Gastroesophageal sphincter (tissue), 2 donors: ENCODE results near the gene USP32.
"Not testable (repeated sequence)": the region's sequence is repeated elsewhere in the genome, so short reads cannot be mapped to it uniquely, and the experiment has no call there.

Experiments
- EP300 ChIP-seq: sonication (generic); formaldehyde crosslinking; IDR thresholded peaks from one replicate; pipeline ENCODE4 v1.6.1; 2017; ENCODE audit warnings: antibody characterized with exemption, mild to moderate bottlenecking
- POLR2AphosphoS5 ChIP-seq: sonication (generic); formaldehyde crosslinking; IDR thresholded peaks from one replicate; pipeline ENCODE4 v1.6.1; 2017; ENCODE audit warnings: antibody characterized with exemption

DNA sequence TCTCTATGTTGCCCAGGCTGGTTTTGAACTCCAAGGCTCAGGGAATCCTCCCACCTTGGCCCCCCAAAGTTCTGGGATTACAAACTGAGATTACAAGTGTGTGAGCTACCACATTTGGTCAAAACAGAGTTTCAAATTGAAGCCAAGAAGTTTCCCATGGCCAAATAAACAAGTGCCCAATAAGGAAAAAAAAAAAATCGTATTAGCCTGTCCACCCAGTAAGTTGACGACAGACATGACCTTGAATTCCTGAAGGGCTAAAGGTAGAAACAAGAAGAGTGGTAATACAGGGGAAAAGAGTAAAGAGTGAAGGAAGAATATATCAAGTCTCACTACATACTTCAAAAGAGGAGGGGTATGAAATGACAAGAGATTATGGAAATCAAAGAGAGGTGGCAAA, 176.0 kb downstream of the USP32 start:
- not testable (repeated sequence) for TF ChIP-seq POLR2AphosphoS5, EP300
